ENCODE results near the gene PTAFR. TPM values are rescaled to one million over a fixed set of nuclear protein-coding genes. Genes with fewer than 3 reads are reported as not detected.

PTAFR gene
- total RNA-seq, 3 donors from 2014 or later (not counting 1 experiment from before 2014, with no cell fraction given), result 1.2 to 6.4 (median 1.5) TPM

DNA sequence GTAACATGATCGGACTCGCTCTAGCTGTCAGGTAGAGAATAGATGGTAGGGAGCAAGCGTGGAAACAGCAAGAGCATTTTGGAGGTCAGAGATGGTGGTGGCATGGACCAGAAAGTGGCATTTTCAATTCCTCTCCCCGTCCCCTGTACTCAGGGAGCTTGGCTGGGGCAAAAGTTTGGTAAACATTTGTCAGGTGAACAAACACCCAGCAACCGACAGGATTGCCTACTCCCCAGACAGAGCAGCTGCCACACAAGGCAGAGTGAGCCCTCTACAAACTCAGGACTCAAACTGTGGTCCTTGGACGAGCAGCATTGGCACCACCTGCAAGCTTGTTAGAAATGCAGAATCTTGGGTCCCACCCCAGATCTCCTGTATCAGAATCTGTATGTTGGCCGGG, 14.3 kb downstream of the PTAFR start:
- Mint-ChIP-seq H3K9me3 (no peaks in the 10 kb centered on the region), H3K4me3 (no peak overlapping the region), H3K27ac (no peak overlapping the region), H3K27me3 (ENCODE audit: low read depth in 2 of 2) (peaks cover 0 to 4% of the 10 kb centered on the region in 2 donors), H3K4me1 (peaks cover 0 to 15% of the 10 kb centered on the region in 2 donors), H3K36me3 (no peaks in the 10 kb centered on the region)
- DNase-seq (no peak), ATAC-seq (no peak)
- 94% methylated on average over 7 of the region's 7 CpGs for WGBS (ENCODE audit: insufficient coverage)
- Histone ChIP-seq H3K4me1 (ENCODE audit: control insufficient read depth, insufficient read depth, low read length) (peaks cover 3% of the 10 kb centered on the region), H3K4me3 (ENCODE audit: low read length) (no peak overlapping the region), H3K27me3 (ENCODE audit: control insufficient read depth, insufficient read depth, low read length) (no peaks in the 10 kb centered on the region), H3K9me3 (ENCODE audit: control insufficient read depth, insufficient read depth, low read length) (no peaks in the 10 kb centered on the region), H3K36me3 (ENCODE audit: control insufficient read depth, insufficient read depth, low read length) (no peaks in the 10 kb centered on the region), H3K27ac (ENCODE audit: low read length) (no peak overlapping the region)
- TF ChIP-seq, protein P1, sequence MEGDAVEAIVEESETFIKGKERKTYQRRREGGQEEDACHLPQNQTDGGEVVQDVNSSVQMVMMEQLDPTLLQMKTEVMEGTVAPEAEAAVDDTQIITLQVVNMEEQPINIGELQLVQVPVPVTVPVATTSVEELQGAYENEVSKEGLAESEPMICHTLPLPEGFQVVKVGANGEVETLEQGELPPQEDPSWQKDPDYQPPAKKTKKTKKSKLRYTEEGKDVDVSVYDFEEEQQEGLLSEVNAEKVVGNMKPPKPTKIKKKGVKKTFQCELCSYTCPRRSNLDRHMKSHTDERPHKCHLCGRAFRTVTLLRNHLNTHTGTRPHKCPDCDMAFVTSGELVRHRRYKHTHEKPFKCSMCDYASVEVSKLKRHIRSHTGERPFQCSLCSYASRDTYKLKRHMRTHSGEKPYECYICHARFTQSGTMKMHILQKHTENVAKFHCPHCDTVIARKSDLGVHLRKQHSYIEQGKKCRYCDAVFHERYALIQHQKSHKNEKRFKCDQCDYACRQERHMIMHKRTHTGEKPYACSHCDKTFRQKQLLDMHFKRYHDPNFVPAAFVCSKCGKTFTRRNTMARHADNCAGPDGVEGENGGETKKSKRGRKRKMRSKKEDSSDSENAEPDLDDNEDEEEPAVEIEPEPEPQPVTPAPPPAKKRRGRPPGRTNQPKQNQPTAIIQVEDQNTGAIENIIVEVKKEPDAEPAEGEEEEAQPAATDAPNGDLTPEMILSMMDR (IDR thresholded peaks at IDR 0.05), result no peak
- intact Hi-C loops (cut with micrococcal nuclease), result no loop called here

DNA sequence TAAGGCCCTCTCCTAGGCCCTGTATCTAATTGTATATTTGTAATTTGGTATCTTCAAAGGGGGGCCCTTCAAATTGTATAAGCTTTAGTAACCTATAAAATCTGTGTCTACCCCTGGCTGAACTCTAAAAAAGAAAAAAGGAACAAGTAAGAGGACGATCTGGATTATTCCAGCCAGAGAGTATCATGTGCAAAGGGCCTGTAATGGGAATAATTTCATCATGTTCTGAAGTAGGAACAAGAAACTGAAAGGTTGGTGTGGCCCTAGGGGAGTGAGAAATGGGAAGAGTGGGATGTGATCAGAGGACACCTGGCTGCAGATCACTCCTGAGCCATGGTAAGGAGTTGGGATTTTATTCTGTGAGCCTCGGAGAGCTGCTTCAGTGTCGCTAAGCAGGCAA, 14.7 kb downstream of the PTAFR start:
- Mint-ChIP-seq H3K4me1 (peaks cover 0 to 15% of the 10 kb centered on the region in 2 donors), H3K27ac (no peak overlapping the region)

GRCh38 chr1:28160782-28161266, 15.7 kb downstream of the PTAFR start:
- no peak for DNase-seq
- Histone ChIP-seq H3K9me3 (ENCODE audit: control insufficient read depth, insufficient read depth, low read length) (no peaks in the 10 kb centered on the region), H3K4me3 (ENCODE audit: low read length) (no peak overlapping the region), H3K4me1 (ENCODE audit: control insufficient read depth, insufficient read depth, low read length) (peaks cover 3% of the 10 kb centered on the region), H3K36me3 (ENCODE audit: control insufficient read depth, insufficient read depth, low read length) (no peaks in the 10 kb centered on the region), H3K27ac (ENCODE audit: low read length) (no peak overlapping the region), H3K27me3 (ENCODE audit: control insufficient read depth, insufficient read depth, low read length) (no peaks in the 10 kb centered on the region)
- Mint-ChIP-seq H3K4me3 (no peak overlapping the region), H3K27ac (no peak overlapping the region), H3K9me3 (no peaks in the 10 kb centered on the region), H3K27me3 (ENCODE audit: low read depth in 2 of 2) (peaks cover 0 to 4% of the 10 kb centered on the region in 2 donors), H3K36me3 (no peaks in the 10 kb centered on the region), H3K4me1 (peaks cover 0 to 15% of the 10 kb centered on the region in 2 donors)
- TF ChIP-seq, protein P1 (IDR thresholded peaks at IDR 0.05), result no peak
- WGBS (ENCODE audit: insufficient coverage), result 95% methylated on average over 5 of the region's 5 CpGs
- ATAC-seq, result no peak
- intact Hi-C loops (cut with micrococcal nuclease), result no loop called here

More for the DNA sequence above, 14.7 kb downstream of the PTAFR start:
- Mint-ChIP-seq H3K27me3 (ENCODE audit: low read depth in 2 of 2) (peaks cover 0 to 4% of the 10 kb centered on the region in 2 donors), H3K4me3 (no peak overlapping the region), H3K9me3 (no peaks in the 10 kb centered on the region), H3K36me3 (no peaks in the 10 kb centered on the region)
- intact Hi-C loops (cut with micrococcal nuclease), result no loop called here
- 92% methylated on average over 3 of the region's 3 CpGs for WGBS (ENCODE audit: insufficient coverage)
- Histone ChIP-seq H3K4me3 (ENCODE audit: low read length) (no peak overlapping the region), H3K27ac (ENCODE audit: low read length) (no peak overlapping the region), H3K4me1 (ENCODE audit: control insufficient read depth, insufficient read depth, low read length) (peaks cover 3% of the 10 kb centered on the region), H3K27me3 (ENCODE audit: control insufficient read depth, insufficient read depth, low read length) (no peaks in the 10 kb centered on the region), H3K36me3 (ENCODE audit: control insufficient read depth, insufficient read depth, low read length) (no peaks in the 10 kb centered on the region), H3K9me3 (ENCODE audit: control insufficient read depth, insufficient read depth, low read length) (no peaks in the 10 kb centered on the region)
- no peak for DNase-seq
- TF ChIP-seq, protein P1 (IDR thresholded peaks at IDR 0.05), result no peak
- ATAC-seq, result no peak

DNA sequence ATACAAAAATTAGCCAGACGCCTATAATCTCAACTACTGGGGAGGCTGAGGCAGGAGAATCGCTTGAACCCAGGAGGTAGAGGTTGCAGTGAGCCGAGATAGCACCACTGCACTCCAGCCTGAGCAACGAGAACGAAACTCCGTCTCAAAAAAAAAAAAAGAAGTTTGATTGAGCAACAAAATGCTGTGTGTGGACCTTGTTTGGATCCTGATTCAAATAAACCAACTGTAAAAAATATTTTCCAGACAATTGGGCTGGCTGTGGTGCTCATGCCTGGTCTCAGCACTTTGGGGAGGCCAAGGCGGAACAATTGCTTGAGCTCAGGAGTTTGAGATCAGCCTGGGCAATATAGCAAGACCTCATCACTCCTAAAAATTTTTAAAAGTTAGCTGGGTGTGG, 16.8 kb downstream of the PTAFR start:
- DNase-seq (no peak), ATAC-seq (no peak)
- no peak overlapping the region for H3K4me3 ChIP-seq (ENCODE audit: low read length)
- no peak overlapping the region for H3K27ac Mint-ChIP-seq
- 95% methylated on average over 6 of the region's 7 CpGs for WGBS (ENCODE audit: insufficient coverage)
- H3K36me3 ChIP-seq (ENCODE audit: control insufficient read depth, insufficient read depth, low read length), result no peaks in the 10 kb centered on the region
- H3K9me3 ChIP-seq (ENCODE audit: control insufficient read depth, insufficient read depth, low read length), result no peaks in the 10 kb centered on the region
- peaks cover 0 to 4% of the 10 kb centered on the region in 2 donors for H3K27me3 Mint-ChIP-seq (ENCODE audit: low read depth in 2 of 2)
- H3K4me1 ChIP-seq (ENCODE audit: control insufficient read depth, insufficient read depth, low read length), result peaks cover 12% of the 10 kb centered on the region
- no peak overlapping the region for H3K27ac ChIP-seq (ENCODE audit: low read length)
- H3K4me1 Mint-ChIP-seq, result peaks cover 0 to 21% of the 10 kb centered on the region in 2 donors
- H3K27me3 ChIP-seq (ENCODE audit: control insufficient read depth, insufficient read depth, low read length), result no peaks in the 10 kb centered on the region
- no peaks in the 10 kb centered on the region for H3K9me3 Mint-ChIP-seq
- H3K36me3 Mint-ChIP-seq, result no peaks in the 10 kb centered on the region
- intact Hi-C loops (cut with micrococcal nuclease), result no loop called here
- H3K4me3 Mint-ChIP-seq, result no peak overlapping the region
- TF ChIP-seq, protein P1 (IDR thresholded peaks at IDR 0.05), result no peak
